Measurements from ENCODE around the gene LEMD2. TPM values are rescaled to one million over a fixed set of nuclear protein-coding genes. Genes with fewer than 3 reads are reported as not detected.

LEMD2 gene
- total RNA-seq, 1 donor from 2014 or later: 58.5 TPM

- DNase-seq: peak; percentile 57
Measured at GRCh38 chr6:33772082-33772830, 16.7 kb downstream of the LEMD2 start.

DNA sequence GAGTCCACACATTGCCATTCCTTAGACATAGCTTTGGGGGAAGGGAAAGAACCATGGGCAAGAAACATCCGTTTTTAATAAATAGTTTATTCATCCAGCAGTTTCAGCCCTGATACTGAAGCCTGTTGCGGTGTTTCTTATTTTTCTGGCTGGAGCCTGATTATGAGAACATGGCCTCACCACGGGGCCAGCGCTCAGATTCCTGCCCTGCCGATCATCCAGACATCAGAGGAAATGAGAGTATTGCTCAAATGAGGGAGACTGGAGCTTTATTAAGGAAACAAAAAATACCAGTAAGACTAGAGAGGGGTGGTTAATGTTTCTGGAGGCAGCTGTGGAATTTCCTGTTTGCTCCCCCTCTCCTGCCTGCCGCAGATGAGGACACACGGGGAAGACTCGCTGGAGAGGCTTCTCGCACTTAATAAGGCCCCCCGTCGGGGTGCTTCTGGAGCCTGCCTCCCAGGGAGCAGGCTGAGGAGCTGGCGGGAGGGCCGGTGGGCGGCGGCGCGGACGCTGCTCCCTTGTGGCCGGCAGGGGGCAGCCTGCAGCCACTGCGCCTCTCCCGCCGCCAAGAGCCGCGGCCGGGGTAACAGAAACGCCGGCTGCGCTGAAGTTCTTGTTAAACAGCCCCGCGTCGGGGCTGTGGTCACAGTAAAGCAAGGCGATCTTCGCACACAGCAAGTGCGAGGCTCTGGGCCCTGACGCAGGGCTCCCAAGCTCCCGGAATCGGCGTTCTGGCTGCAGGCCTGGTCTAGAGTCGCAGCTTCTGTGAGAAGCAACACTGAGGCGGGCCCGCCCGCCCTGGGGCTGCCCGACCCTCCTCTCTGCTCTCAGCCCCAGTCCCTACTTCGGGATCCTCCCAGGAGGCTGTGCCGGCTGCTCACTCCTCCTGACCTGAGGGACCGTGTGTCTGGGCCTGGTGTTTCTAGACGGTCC is 17.5 kb downstream of the LEMD2 start:
- DNase-seq: peak; percentile 93

DNA sequence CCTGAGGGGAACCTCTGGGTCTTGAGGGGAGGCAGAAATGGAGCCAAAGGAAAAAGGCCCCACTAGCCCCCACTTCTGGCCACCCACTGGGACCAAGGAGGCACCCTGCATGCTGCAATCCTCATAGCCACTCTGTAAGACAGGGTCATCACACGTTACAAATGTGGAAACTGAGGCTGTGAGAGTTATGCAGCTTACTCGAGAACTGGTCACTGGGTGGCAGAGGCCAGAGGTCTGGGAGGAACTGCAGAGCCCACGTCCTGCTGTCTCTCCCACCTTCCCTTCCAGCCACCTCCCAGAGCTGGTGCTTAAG is 18.1 kb downstream of the LEMD2 start:
- no peak for DNase-seq

GRCh38 chr6:33770124-33770832 is 18.7 kb downstream of the LEMD2 start:
- peak; percentile 17 for DNase-seq

- no peak for DNase-seq
Measured at GRCh38 chr6:33769248-33769821, 19.6 kb downstream of the LEMD2 start.

- peak; percentile 93 for DNase-seq
Measured at GRCh38 chr6:33768644-33769120, 20.2 kb downstream of the LEMD2 start.

DNA sequence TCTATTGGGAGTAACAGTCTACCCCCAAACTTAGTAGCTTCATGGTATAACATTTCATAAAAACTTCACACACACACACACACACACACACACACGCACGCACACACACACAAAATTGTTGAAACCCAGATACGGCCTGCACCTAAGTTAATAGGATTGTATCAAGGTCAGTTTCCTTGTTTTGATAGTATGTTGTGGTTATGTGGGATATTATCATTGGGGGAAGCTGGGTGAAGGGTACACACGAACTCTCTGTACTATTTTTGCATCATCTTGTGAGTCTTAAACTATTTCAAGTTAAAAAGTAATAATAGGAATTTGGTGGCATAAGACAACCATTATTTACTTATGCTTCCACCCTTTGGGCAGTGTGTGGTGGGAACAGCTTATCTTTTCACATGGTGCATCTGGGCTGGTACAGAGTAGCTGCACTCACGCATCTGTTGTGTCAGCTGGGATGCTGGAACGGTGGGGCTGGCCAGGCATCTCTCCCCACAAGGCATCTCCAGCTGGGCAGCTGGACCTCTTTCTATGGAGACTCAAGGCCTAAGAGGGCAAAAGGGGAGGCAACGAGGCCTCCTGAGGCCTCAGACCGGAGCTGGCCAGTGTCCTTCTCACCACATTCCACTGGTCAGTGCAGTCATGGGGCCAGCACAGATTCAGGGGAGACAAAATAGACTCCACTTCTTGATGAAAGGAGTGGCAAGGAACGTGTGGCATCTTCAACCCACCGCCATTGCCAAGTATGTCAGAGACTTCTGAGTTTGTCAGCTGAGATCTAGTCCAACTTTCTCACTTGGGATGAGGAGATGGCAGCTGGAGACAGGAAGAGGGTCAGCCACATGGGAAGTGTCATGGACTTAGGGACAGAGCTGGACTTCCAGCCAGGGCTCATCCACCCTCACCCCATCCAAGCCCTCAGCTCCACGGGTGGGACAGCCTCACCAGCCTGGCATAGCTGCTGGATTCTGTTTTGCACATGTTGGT is 21.7 kb downstream of the LEMD2 start:
- DNase-seq: no peak

- DNase-seq: no peak
Measured at GRCh38 chr6:33765368-33765767, 23.6 kb downstream of the LEMD2 start.

GRCh38 chr6:33764036-33764435 is 24.9 kb downstream of the LEMD2 start:
- no peak for DNase-seq

- no peak for DNase-seq
Measured at GRCh38 chr6:33763483-33763882, 25.4 kb downstream of the LEMD2 start.

GRCh38 chr6:33762713-33763112 is 26.2 kb downstream of the LEMD2 start:
- no peak for DNase-seq

DNA sequence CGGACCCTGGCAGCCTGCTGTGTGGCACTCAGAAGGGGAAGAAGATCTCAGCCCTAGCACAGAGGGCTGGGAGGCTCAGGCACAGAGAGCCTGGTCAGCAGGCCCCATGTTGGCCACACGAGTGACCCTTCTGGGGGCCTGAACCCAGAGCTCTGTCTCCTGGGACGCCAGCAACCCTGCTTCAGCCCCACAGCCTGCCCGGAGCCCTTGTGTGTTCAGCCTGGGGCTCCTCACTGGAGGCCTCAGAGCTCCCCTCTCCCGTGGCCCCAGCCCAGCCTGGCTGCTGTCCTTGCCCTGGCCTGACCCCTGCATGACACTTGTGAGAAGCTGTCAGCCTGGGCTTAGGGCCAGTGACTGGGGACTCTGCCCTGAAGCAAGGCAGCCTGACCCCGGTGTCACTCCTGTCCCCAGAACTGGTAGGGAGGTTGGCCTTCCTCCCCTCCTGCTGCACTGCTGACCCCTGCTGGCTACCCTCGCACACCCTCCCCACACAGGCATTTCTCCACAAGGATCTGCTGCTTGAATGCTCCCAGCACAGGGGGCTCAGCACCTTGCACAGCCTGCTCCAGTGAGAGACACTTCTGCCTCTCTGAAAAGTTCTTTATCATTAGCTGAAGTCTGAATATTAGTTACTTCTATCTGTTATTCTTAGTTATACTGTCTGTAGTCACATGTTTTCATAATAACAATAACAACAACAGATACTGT is 26.9 kb downstream of the LEMD2 start:
- DNase-seq: peak; percentile 67

- no peak for DNase-seq
Measured at GRCh38 chr6:33761581-33761921, 27.4 kb downstream of the LEMD2 start.

- DNase-seq: no peak
Measured at GRCh38 chr6:33759887-33760629, 28.9 kb downstream of the LEMD2 start.

DNA sequence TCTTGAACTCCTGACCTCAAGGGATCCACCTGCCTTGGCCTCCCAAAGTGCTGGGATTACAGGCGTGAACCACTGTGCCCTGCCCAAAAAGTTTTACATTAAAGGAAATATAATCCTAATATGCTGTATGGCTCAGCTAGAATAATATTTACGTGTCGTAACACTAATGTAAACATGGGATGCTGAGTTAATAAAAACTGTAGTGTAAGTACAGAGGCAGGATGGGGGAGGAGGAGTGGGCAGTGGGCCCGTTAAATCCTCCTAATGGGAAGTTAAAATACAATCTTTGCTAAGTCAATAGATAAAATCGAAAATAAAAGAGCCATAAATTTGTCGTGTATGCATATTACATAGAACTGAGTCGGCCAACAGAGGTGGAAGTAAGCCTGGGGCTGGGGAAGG is 30.1 kb downstream of the LEMD2 start:
- DNase-seq: no peak

DNA sequence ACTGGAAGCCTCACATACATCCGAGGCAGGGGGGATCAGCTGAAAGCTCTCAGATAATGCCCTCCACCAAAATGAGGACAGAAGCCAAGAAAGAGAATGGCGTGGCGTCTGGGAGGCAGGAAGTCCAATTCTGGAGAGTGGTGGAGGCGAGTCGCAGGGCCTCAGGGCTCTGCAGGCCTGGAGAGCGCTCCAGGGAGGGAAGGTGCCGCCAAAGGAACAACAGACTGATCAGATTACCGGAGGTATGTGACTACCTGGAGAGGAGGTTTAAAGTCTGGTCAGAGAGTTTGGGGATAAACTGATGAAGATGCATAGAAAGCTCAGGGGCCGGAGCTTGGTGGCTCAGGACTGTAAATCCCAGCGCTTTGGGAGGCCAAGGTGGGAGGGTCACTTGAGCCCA is 31.0 kb downstream of the LEMD2 start:
- no peak for DNase-seq

DNA sequence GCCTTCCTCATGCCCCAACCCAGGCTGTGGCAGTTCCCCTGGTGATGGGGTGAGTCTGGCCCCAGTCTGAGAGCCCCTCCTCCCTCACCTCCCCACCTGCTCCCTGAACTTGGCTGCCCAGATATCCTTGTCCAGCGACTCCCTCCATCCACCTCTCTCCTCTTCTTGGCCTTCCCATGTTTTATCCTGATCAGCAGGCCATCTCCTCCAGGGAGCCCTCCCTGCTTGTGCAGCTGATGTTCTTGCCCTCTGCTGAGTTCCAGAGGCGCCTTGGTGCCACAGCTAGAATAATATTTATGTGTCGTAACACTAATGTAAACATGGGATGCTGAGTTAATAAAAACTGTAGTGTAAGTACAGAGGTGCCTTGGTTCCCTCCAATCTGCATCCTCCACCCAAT is 31.8 kb downstream of the LEMD2 start:
- DNase-seq: no peak

GRCh38 chr6:33756211-33756954 is 32.5 kb downstream of the LEMD2 start:
- DNase-seq: no peak

- DNase-seq: no peak
Measured at GRCh38 chr6:33755070-33755869, 33.7 kb downstream of the LEMD2 start.
